ENCODE results near the gene JCHAIN.
"Not testable (repeated sequence)": the region's sequence is repeated elsewhere in the genome, so short reads cannot be mapped to it uniquely, and the experiment has no call there.

The JCHAIN gene

DNA sequence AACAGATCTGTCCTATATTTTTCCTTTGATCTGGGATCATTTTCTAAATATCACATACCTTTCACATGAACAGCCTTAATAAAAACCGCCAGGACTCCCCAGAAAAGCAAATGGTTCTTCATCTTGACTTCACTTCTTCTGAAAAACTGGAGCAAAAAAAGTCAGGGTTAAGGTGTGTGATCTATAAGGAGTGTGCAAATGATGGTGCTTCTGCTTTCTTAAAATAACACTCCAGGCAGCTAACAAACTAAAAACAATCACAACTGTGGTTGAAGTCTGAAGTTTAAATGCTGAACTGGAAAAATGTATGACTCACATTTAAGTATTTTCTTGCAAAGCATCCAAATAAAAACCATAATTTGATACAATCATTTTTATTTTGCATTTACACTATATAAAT is at the start of gene JCHAIN:
TSS of gene JCHAIN (minus strand) at position 140 of the 400 bp plus-strand sequence. CDS start at position 122, 18 bp downstream.
- no peak for DNase-seq (ENCODE audit: low spot score)

DNA sequence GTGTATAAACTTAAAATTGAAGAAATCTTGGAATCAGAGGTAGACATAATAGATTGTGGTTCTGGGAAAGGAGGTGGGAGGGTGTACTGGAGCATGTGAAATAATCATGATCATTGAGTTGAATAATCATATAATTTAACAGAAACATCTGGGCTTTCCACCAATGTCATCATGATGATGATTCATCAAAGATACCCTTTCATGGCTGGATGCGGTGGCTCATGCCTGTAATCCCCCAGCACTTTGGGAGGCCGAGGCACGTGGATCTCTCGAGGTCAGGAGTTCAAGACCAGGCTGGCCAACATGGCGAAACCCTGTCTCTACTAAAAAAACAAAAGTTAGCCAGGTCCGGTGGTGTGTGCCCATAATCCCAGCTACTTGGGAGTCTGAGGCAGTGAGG is 48.8 kb upstream of the JCHAIN start:
- no peak for DNase-seq (ENCODE audit: low spot score)

GRCh38 chr4:70714079-70714887 is 48.0 kb upstream of the JCHAIN start:
- DNase-seq (ENCODE audit: low spot score): no peak

DNA sequence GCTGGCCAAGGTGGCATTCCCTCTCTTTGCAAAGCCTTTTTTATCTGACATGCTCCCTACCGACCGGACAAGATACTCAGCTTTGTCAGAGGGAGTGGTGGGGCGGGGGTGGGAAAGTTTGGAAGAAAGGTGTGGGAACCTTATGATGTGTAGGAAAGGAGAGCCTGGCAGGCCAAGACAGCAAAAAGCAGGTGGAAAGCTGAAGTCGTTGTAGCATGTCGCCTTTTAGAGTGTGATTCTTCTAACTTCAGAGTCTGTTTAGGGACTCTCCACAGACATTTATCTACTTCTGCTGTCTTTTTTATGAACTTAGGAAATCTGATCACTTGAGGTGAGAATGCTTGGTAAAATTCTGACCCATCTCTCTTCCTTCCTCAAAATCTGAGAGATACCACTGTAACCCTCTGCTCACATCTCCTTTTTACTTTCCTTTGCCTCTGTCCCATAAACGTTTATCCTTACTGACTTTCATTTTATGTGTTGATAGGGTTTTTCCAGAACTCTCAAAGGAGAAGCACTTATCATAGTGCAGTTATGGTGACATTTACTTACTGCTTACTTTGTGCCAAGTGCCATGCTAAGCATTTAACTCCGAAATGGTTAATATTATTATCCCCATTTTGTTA is 47.3 kb upstream of the JCHAIN start:
- no peak for DNase-seq (ENCODE audit: low spot score)

GRCh38 chr4:70712604-70713452 is 46.5 kb upstream of the JCHAIN start:
- DNase-seq (ENCODE audit: low spot score): no peak

- DNase-seq (ENCODE audit: low spot score): no peak
Measured at GRCh38 chr4:70712150-70712549, 45.8 kb upstream of the JCHAIN start.

DNA sequence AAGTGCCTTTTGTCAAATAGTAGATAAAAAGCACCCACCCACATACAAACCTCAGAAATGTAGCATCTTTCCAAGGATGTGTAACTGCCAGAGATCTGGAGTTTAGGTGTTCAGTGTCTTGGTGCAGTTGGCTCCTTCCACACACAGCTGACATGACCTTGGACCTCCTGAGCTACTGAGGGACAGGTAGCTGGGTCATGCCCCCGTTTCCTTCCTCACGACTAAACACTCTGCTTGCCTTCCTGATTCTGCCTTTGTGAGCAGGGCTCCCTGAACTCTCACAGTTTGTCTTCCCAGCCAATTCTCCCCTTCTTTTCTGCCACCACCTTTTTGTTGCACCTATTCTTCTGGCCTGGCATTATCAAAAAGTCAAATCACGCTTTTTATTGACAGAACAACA is 45.3 kb upstream of the JCHAIN start:
- no peak for DNase-seq (ENCODE audit: low spot score)

DNA sequence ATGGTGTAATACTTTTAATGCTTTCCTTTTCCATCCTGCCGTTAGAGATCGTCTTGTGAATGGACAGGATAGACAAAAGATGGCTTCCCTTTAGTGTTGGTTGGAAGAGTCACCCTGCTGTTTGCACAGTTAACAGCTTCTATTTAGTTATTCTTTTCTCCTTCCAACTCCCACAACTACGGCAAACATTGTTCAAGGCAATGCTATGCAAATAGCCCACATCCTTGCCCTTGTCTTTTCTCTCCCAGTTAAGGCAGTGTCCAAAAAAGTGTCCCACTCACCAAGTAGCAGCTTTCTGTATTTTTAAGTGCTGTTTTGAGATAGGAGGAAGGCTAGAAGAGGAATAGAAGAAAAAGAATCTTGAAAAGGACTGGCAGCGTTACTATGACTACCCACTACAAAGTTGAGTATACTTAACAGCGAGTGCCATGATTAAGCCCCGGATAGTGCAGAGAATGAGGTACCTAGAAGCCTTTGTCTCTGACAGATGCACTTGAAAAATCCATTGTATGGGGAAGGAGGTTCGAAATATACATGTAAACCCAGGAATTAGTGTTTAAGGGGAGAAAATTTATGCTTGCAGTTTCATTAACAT is 43.4 kb upstream of the JCHAIN start:
- DNase-seq (ENCODE audit: low spot score): no peak

DNA sequence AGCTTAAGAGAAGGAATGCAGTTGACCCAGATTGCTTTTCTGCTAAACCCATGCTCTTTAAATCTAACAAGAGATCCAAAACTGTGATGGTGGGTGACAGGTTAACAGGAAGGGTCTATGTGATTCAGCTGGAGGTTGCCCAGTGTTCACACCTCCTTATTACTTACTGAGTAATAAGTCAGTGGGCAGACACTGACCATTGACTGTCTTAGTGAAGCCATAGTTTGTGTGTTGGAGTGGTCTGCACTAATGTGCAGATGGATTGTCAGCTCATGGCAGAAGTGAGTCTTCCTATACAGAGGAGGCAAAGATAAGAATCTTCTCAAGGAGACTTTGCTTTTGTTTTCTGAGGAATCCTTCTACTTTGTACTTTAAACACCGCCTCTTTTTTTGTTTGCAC is 40.2 kb upstream of the JCHAIN start:
- DNase-seq (ENCODE audit: low spot score): no peak

GRCh38 chr4:70706044-70706461 is 39.7 kb upstream of the JCHAIN start:
- peak; percentile 14 for DNase-seq (ENCODE audit: low spot score)

GRCh38 chr4:70705183-70706043 is 39.1 kb upstream of the JCHAIN start:
- DNase-seq (ENCODE audit: low spot score): peak; percentile 70

GRCh38 chr4:70704931-70705182 is 38.5 kb upstream of the JCHAIN start:
- DNase-seq (ENCODE audit: low spot score): peak; percentile 25

- peak; percentile 66 for DNase-seq (ENCODE audit: low spot score)
Measured at GRCh38 chr4:70704215-70704930, 38.1 kb upstream of the JCHAIN start.

DNA sequence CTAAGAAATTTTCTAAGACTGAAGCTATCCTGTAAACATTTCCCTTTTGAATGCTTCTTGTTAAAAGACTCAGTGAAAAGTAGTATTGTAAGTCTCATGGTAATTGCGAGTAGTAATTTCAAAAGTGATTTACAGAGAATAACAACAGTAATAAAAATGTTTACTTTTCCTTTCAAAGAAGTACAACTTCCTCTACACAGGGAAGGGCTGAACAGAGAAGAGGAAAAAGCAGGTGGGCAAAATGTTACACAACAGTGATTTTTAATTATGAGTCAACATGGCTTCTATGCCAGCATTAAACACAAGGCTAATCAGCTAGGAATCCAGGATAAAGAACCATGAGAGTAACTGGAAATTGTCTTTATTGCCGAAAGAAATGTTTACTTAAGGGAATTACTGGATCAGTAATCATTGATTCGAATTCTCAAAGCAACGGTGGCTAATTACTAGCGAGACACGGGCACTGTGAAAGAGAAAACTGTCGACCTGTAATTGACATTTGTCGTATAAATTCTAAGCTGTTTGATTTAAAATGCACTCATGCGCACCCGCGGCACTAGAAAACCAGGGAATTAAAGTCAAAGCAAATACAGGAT is 37.4 kb upstream of the JCHAIN start:
- DNase-seq (ENCODE audit: low spot score): peak; percentile 18

DNA sequence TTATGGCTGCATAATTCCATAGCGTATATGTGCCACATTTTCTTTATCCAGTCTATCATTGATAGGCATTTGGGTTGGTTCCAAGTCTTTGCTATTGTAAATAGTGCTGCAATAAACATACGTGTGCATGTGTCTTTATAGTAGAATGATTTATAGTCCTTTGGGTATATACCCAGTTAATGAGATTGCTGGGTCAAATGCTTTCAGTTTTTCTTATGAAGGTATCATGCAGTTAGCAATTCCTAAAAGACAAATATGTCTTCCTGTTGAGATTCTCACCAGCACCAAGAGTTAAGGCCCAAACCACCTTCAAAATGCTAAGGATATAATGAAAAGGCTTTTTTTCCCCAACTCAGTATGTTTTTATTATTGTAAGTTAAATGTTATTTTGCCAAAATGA is 36.3 kb upstream of the JCHAIN start:
- DNase-seq (ENCODE audit: low spot score): not testable (repeated sequence)

GRCh38 chr4:70701271-70701670 is 35.0 kb upstream of the JCHAIN start:
- DNase-seq (ENCODE audit: low spot score): no peak

GRCh38 chr4:70700712-70701111 is 34.4 kb upstream of the JCHAIN start:
- no peak for DNase-seq (ENCODE audit: low spot score)

- DNase-seq (ENCODE audit: low spot score): not testable (repeated sequence)
Measured at GRCh38 chr4:70698435-70698834, 32.1 kb upstream of the JCHAIN start.

DNA sequence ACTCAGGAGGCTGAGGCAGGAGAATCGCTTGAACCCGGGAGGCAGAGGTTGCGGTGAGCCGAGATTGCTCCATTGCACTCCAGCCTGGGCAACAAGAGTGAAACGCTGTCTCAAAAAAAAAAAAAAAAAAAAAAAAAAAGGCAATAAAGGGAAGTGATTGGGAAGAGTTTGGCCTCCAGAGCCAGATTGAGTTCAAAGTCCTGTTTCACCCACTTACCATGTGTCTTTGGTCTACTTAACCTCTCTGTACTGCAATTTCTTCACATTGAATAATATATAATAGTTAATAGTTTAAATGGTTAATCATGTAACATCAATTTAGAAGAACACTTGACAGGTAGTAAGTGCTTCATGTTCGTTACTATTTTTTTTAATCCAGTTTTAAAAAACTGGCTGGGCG is 28.3 kb upstream of the JCHAIN start:
- not testable (repeated sequence) for DNase-seq (ENCODE audit: low spot score)

GRCh38 chr4:70691661-70692060 is 25.4 kb upstream of the JCHAIN start:
- DNase-seq (ENCODE audit: low spot score): no peak
